LoVo (cell line): ENCODE measurements around the gene OS9.
A peak's percentile ranks its signal among the peaks of the same experiment; 100 is the strongest.

Experiments
- DNase-seq: peaks from one replicate; pipeline ENCODE4 v3.0.0-alpha.2; 2016; ENCODE audit warnings: low spot score

OS9 gene

DNA sequence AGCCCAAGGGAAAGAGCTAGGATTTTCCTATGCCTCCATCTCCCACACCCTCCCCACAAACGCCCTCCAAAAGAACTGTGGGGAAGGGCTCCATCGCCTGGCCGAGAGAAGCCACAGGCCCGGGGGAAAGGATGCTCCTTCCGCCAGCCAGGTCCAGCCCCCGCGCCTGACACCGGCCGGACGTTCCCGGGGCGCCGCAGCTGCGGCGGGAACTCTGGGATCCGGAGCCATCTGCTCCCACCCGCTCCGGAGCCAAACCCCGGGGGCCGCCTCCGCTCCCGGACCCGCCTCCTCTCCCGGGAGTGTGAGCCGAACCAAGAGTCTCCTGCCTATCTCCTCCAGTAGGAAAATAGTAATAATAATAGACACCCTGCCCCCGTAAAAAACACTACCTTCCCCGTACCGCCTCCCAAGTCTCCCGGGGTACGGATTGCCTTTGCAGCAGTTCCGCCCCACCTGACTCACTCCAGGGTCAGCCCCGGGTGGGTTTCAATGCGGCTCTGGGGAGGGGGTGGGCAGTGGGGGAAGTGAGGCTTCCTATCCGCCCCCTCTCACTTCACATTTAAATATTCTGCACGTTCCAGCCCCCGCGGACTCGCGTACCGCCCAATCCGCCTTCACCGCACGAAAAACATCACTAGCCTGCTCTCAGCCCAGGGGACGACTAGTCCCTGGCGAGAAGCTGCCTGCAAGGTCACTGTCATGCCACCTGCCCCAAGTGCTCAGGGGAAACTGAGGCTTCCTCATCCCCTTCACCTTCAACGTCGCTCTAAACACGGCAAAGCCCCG, 42.2 kb downstream of the OS9 start:
- DNase-seq, result no peak

DNA sequence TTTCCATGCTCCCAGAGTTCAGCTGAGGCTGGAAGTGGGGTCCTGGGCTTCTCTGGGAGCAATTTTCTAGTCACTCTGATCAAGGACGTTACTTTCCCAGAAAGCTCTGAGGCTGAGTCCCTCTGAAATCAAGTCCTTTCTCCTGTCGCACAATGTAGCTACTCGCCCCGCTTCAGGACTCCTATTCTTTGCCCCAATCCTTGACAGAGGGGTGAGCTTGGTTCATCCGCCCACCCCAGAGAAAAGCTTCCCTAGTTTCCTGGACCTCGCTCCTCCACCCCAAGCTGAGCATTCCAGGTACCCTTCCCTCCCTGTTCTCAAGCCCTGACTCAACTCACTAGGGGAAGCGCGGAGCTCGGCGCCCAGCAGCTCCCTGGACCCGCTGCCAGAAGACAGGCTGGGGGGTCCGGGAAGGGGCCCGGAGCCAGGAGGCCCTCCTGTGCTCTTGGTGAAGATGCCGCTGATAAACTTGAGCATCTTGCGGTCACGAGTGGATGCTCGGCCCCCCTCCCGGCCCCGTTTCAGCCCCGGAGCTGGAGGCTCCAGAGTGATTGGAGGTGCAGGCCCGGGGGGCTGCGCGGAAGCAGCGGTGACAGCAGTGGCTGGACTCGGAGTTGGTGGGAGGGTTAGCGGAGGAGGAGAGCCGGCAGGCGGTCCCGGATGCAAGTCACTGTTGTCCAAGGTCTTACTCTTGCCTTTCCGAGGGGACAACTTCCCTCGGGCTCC, 43.0 kb downstream of the OS9 start:
- DNase-seq, result no peak

DNA sequence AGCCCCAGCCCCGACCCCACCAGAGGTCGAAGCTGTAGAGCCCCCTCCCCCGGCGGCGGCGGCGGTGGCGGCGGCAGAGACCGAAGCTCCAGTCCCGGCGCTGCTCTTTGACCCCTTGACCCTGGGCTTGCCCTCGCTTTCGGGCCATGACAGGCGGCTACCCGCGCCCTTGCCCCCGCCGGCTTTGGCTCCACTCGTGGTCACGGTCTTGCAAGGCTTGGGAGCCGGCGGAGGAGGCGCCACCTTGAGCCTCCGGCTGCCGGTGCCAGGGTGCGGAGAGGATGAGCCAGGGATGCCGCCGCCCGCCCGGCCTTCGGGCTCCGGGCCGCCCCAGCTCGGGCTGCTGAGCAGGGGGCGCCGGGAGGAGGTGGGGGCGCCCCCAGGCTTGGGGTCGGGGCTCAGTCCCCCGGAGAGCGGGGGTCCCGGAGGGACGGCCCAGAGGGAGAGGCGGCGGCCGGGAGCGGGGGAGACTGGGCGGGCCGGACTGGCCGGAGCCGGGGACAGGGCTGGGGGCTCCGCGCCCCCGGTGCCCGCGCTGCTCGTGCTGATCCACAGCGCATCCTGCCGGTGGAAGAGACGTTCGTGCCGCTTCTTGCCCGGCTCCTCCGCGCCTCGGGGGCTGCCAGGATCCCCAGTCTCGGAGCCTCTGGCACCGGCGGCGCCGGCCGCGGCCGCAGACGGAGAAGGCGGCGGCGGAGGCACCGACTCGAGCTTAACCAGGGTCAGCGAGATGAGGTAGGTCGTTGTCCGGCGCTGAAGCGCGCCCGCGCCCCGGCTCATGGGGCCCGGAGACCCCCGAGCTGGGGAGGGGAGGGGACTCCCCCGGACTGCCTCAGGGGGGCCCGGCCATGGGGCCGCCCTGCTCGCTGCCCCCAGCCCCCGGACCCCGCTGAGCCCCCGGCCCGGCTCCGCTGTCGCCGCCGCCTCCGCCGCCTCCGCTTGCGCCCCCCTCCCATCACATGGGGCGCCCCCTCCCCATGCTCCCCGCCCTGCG, 43.8 kb downstream of the OS9 start:
- no peak for DNase-seq

DNA sequence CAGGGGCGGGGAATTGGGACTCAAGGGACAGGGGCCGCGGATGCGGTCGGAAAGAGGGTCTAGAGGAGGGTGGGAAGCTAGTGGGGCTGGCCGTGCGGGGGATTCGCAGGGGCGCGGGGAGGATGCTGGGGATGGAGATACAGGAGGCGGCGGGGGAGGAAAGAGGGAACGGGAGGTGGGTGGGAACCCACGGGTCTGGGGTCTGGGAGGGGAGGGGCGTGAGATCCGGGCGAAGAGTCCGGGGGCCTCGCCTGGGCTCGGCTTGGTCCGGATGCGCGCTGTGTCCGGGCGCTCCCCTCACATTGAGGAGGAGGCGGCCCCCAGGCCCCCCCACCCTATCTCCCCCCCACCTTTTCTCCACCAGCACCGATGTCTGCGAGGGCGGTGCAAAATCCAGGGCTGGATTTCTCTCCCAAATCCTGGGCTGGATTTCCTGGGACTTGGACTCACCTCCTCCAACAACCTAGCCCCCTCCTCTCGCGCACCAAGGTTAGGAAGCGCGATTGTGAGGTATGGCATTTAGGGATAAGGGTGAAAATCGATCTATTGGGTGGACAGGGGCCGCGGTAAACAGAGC, 44.8 kb downstream of the OS9 start, which contains the start of gene AGAP2:
TSS of gene AGAP2 (minus strand) at position 82 of the 577 bp plus-strand sequence. CDS start 496 bp downstream, outside the sequence.
- DNase-seq, result no peak

DNA sequence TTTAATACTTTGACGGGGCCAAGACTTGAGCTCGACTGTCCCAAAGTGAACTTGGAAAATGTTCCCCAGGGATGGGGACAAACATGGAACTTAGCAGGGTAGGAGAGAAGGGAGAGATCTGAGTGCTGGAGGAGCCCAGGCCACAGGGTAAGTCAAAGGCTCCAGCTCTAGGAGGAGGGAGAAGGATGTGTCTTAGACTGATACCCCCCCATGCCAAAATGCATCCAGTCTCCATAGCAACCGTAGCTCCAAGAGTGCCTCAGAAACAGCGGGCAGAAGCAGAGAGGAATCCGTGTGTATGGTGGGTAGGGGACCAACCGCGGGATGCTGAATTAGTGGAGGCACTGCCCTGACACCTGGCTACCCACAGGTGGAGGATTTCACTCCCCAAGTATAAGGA, 45.5 kb downstream of the OS9 start:
- no peak for DNase-seq

DNA sequence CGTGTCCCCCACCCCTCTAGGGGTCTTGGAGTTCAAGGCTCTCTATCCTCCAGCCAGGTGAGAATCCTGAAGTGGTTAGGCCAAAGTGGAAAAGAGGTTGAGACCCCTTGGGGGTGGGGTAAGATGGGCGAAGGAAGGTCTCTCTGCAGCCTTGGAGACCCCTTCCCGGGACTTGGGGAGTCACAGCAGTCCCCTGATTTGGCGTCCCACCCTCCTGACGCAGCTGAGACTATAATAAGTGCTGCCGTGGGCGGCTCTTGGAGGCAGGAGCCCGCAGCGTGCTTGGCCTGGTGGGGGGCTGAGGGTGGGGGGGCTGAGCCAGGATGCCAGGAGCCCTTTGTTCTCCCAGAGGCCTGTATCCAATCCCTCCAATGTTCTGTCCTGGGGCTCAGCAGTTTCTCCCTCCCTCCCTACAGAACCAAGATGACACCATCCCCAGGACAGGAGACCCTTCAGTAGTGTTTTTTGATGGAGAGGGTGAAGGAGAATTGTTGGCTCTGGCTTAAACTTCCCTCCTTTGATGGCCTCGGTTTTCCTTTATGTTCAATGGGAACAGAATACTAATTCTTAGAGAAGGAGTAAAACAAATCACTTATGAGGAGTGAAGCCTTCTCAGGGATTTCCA, 46.1 kb downstream of the OS9 start:
- no peak for DNase-seq

DNA sequence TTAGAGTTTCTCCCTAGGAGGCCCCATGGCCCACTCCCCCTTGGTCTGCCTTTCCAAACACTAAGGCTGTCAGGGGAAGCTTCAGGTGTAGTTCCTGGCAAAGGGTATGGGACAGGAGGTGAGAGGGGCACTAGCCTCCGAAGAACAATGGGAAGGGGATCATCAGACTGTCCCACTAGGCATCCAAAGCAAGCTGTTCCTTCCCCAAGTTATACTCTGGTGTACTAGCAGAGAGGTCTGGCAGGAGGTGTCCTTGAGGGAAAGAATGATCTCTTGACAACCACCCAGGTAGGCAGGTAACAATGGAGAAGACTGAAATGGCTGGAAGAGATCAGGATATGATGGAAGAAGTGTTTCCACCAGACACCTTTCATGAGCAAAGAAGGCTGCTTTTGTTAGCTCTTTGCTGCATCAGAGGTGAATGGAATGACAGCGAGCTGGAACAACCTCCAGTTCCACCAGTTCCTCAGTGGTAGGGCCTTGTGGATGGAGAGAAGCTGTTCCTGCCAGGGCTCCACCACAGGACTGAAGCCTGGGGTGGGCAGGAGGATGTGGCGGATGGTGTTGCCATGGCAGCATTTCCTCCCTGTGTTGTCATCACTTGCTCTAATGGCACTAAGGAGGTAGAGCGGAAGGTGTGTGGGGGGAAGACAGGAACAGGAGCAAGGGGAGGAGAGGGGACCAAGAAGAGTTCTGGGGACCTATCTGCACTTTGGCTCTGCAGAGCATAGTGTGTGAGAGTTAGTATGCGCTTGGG, 46.9 kb downstream of the OS9 start:
- DNase-seq, result no peak

DNA sequence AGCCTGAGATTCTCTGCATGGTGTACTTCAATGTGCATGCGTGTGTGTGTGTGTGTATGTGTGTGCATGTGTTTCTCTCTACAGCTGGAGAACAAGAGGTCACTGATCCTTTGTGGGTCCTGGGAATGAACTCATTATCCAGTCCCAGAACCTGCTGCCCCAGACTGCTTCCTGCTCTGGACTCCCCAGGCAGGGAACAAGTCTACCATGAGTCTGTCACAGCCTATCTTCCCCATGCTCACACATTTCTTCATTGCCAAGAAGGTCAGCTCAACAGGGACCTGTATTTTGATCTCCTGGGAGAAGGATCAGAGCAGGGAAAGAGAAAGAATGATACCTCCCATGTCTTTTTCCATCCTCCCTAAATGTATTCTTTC, 47.5 kb downstream of the OS9 start:
- DNase-seq, result no peak

DNA sequence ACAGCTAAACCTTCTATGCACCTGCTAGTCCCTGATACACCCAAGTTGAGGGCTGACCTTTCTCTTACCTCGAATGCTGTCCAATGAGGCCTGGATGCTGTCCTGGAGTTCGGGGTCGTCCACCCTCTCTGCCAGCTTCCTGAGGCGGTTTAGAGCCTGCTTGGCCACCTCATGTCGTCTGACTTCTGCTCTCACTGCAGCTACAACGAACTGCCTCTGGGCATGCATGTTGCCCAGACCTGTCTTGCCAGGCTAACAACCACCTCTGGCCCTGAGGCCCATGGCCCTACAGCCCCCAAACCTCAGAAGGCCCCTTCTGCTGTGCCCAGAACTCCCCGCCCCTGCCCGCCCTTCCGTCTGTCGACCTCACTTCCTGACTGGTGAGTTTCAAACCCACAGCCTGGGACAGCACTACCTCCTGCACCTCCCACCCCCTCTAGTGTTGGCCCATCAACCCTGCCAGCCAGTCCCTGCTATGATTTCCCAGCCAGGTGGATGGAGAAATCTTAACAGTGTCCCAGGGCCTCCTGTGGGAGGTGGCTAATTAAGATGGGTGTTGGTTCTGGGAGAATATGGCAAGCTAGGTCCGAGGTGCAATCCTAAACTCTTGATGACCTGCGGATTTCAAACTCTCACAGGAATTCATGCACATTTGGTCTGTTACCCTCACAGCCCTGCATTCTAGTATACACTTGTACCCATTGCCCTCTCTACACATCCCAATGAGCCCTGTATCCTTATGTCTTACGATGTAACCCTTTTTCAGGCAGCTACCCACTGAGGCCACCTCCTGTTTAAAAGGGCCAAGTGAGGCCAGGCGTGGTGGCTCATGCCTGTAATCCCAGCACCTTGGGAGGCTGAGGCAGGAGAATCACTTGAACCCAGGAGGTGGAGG, 48.2 kb downstream of the OS9 start:
- no peak for DNase-seq

DNA sequence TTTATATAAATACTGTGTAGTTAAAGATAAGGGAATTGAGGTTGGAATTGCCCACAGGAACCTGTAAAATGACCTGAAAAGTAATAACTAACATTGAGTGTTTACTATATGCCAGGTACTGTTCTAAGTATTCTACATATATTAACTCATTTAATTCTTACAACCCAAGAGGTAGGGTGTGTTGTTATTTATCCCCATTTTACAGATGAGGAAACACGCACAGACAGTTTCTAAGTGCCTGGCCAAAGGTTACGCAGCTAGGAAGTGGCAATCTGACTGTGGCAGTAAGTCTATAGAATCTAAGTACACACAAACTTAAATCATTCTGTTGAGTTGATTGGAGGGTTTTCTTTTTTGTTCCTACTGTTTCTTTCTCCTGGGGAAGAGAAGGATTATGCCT, 49.8 kb downstream of the OS9 start:
- no peak for DNase-seq

DNA sequence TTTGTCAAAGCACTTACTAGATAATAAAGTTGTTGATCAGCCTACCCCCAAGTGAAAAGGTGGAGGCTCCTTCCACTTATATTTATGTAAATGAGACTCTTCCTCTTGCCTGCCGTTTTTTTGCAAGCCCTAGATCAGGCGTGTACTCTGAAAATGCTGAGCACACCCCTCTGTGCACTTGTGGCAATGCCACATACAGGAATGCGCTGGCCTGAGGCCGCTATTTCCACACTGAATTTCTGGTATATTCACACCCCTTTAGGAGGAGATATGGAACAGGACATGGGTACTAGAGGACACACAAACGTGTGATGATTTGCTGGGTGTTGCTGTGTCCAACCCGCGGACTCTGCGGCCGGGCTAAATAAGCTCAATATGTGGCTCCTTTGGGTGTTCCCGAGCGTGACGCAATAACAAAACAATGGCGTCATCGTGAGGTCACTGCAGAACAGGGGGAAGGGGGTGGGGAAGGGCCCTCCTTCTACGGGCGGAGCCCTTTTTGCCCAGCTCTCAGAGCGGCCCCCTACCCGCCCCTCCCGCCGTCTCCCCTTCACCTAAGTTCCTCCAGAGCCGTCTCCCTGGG, 50.4 kb downstream of the OS9 start:
- peak; percentile 85 for DNase-seq

DNA sequence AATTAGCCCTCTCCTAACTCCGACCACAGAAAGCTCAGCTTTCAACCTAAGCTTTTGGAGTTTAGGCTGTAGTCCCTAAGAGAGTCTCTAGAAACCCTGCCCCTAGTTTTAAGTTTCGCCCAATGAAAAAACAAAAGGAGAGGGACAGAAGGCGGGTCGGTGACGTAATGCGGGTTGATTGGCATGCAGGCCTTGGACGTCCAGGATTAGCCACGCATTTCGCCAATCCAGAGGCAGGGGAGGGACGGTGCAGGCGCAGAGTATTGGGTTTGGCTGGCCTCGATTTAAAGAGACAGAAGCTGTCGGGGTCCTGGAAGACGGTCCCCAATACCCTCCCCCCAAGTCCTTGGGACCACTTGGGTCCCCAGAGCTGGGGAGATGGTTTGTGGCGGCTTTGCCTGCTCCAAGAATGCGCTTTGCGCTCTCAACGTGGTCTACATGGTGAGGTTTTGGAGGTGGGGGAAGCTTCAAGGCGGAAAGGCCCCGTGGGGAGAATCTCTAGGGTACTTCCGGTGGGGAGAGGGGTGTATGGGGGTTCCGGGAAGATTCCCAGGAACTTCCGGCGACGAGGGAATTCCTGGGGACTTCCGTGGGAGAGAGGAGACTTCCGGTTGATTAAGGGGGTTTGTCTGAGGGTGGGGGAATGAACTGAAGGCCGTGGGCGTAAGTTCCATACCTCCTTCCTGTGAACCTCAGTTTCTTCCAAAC, 51.0 kb downstream of the OS9 start, which contains the start of gene TSPAN31:
TSS of gene TSPAN31 (plus strand) at position 263 of the 708 bp plus-strand sequence. CDS start at position 379, 116 bp downstream.
- peak; percentile 100 for DNase-seq

DNA sequence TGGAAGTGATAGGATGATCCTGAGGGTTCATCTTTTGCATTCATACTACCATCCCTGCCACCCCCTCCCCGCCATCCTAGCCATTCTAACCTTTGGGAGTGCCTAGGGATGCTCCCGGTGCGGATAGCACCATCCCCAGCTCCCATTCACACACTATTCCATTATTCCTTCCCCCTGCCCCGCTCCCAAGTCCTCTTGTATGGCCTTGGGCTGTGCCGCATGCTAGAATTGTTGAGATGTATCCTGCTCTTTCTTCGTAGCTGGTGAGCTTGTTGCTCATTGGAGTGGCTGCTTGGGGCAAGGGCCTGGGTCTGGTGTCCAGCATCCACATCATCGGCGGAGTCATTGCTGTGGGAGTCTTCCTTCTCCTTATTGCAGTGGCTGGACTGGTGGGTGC, 51.6 kb downstream of the OS9 start:
- no peak for DNase-seq

DNA sequence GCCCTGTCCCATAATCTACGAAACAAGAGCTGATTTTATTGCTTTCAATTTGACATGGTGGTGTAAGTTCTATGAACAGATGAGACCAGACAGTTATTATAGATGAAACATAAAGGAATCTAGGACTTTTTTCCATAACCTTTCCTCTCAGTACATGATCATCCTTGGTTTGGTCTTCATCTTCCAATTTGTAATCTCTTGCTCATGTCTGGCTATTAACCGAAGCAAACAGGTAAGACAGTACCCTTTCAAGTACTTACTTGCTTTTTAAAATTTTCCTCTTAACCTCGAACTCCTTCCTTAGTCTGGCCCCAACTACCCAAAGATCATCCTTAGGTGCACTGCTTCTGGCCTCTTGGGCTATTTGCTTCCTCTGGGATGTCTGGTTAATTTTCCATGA, 52.1 kb downstream of the OS9 start:
- no peak for DNase-seq

DNA sequence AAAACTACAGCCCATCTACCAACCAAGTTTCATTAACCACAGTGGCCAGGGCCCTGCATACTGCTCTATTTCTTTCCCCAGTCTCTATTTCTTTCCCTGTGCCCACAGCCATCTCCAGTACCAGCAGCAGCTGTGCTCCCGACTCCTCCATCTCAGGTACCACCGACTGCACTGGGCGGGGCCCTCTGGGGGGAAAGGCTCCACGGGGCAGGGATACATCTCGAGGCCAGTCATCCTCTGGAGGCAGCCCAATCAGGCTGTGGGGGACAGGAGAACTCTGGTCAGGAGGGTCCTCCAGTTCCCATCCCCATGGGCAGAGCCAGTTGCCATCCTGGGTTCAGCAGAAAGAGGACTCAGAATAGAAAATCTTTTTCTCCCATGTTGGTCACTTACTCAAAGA, 55.1 kb downstream of the OS9 start:
- DNase-seq, result no peak

DNA sequence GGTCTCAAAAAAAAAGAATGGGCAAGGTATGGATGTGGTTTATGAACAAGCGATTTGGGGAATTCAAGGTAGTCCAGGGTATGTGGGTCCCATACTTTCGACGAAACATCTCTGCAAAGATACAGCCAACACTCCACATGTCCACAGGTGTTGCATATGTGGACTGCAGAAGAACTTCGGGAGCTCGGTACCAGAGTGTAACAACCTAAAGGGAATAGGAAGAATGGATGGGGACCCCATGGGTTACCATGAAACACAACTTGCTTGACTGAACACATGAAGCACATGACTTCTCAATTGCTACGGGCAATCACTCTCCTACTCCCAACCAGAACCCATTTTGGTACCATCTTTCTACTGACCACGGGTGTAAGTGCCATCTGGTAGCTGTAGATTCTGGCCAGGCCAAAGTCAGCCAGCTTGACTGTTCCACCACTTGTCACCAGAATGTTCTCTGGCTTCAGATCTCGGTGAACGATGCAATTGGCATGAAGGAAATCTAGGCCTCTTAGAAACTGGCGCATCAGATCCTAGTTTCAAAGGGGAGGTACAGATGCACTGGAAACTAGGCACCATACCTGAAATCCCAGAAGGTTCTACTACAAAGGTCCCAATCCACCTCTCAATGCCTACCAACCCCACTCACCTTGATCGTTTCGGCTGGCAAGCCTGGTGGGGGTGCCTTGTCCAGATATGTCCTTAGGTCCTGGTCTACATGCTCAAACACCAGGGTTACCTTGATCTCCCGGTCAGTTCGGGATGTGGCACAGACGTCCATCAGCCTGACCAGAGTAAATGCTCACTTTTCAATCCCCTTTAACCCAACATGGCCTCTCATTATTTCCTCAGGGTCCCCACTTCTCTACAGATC, 56.9 kb downstream of the OS9 start:
- DNase-seq, result no peak

DNA sequence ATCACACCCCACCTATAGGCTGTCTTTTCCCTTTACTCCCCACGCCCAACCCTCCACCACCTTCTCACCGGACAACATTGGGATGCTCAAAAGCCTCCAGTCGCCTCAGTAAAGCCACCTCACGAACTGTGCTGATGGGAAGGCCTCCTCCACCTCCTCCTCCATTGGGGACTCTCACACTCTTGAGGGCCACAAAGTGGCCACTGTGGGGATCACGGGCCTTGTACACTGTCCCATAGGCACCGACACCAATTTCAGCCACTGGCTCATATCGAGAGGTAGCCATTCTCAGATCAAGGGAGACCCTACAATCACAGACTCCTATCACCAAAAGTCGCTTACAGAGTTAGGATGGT, 57.5 kb downstream of the OS9 start:
- no peak for DNase-seq
